Lung (tissue), 16 donors: ENCODE results near the gene SPRN. TPM values are rescaled to one million over a fixed set of nuclear protein-coding genes. Genes with fewer than 3 reads are reported as not detected.
"Not testable (repeated sequence)": the region's sequence is repeated elsewhere in the genome, so short reads cannot be mapped to it uniquely, and the experiment has no call there.

Experiments
- ATAC-seq: fragments of 200-7000 bp; cut with Tn5 transposase; one replicate; pipeline ENCODE4 v1.9.1; 2020; ENCODE audit warnings: moderate number of reproducible peaks; ENCODE audit not compliant: insufficient read depth, low FRiP score
- DNase-seq, 3 donors: peaks; one replicate each; pipeline ENCODE4 v3.0.0-alpha.2; 2013 to 2017
- H3K27ac ChIP-seq, 2 donors: one replicate each; pipeline ENCODE4 v1.5.1; 2013; ENCODE audit warnings: mild to moderate bottlenecking in 2 of 2, moderate library complexity in 2 of 2, control low read depth in 1 of 2, inconsistent platforms in 1 of 2, low read depth in 1 of 2, low read length in 1 of 2
- H3K27me3 ChIP-seq, 3 donors: one replicate each; pipeline ENCODE4 v1.5.1; 2013; ENCODE audit warnings: low read length in 2 of 3; ENCODE audit not compliant: control insufficient read depth in 3 of 3, insufficient read depth in 3 of 3
- H3K36me3 ChIP-seq, 4 donors: one replicate each; pipeline ENCODE4 v1.5.1; 2013; ENCODE audit warnings: low read length in 4 of 4, mild to moderate bottlenecking in 1 of 4, moderate library complexity in 1 of 4; ENCODE audit not compliant: control insufficient read depth in 4 of 4, insufficient read depth in 4 of 4
- H3K4me1 ChIP-seq, 5 donors: one replicate each; pipeline ENCODE4 v1.5.1; 2013; ENCODE audit warnings: low read length in 5 of 5, mild to moderate bottlenecking in 2 of 5, moderate library complexity in 1 of 5; ENCODE audit not compliant: control insufficient read depth in 5 of 5, insufficient read depth in 5 of 5
- H3K4me3 ChIP-seq: one replicate; pipeline ENCODE4 v1.5.1; 2013; ENCODE audit warnings: mild to moderate bottlenecking, control low read depth, moderate library complexity
- H3K9ac ChIP-seq, 2 donors: one replicate each; pipeline ENCODE4 v1.5.1; 2013; ENCODE audit warnings: low read length in 2 of 2, control low read depth in 1 of 2; ENCODE audit not compliant: insufficient read depth in 1 of 2
- H3K9me3 ChIP-seq, 4 donors: one replicate each; pipeline ENCODE4 v1.5.1; 2013; ENCODE audit warnings: low read length in 3 of 4, mild to moderate bottlenecking in 1 of 4, moderate library complexity in 1 of 4; ENCODE audit not compliant: control insufficient read depth in 4 of 4, insufficient read depth in 3 of 4
- CTCF ChIP-seq: IDR thresholded peaks from 2 replicates; pipeline ENCODE4 v1.5.1; 2012; ENCODE audit warnings: mild to moderate bottlenecking; ENCODE audit errors: control extremely low read depth, extremely low read depth
- WGBS, 2 donors: extraction: QIAGEN DNeasy Blood & Tissue Kit; methylation state at CpG; one replicate each; pipeline ENCODE4 v1.1.7; 2013; 5-methylcytosine and 5-hydroxymethylcytosine counted together
- long read RNA-seq, 5 donors: transcript quantifications; one replicate each; lab custom pipeline, GENCODE V29; 2026
- polyA plus RNA-seq, 2 donors: library from polyadenylated mRNA; stranded (reverse); fragments of 200-250 nt; gene quantifications; one replicate each; pipeline ENCODE4 v1.2.1, GENCODE V29; 2013
- total RNA-seq, 2 donors: library from RNA; depleted of rRNA in 1 of 2; stranded (reverse); fragments of >200 nt in 1 of 2; gene quantifications; one replicate each; pipeline ENCODE4 v1.2.1, GENCODE V29; 2014 to 2021
- donor health status: control.
- donor health status: control.
- donor health status: Bipolar disorder and iron deficiency.
- donor health status: healthy.
- donor health status: DM: yes; HTN: yes; CAD: no.

Gene SPRN
- total RNA-seq = under 1 TPM; 0.15 to 0.34 TPM
- under 1 TPM; 0.11 to 0.16 TPM for polyA plus RNA-seq
- long read RNA-seq, donor 1 = 0 reads
- long read RNA-seq, donor 2 = 0 reads
- long read RNA-seq, donor 3 = 0 reads
- long read RNA-seq, donor 4 = 0 reads
- long read RNA-seq, donor 5 = 0 reads

GRCh38 chr10:133424601-133425000, at the start of gene SPRN:
SPRN (minus strand) TSS chr10:133424625; CDS start chr10:133423681, 944 bp downstream.
- not testable (repeated sequence) for H3K9ac ChIP-seq, H3K27me3 ChIP-seq, H3K4me3 ChIP-seq, H3K9me3 ChIP-seq, ATAC-seq, H3K4me1 ChIP-seq, DNase-seq, H3K27ac ChIP-seq
- peaks cover 0 to 16% (median under 1%) of the 10 kb centered on the region in 4 donors for H3K36me3 ChIP-seq
- whole genome bisulfite sequencing, 2 donors = 18 to 20% methylated on average over 8 to 12 of the region's 37 CpGs

GRCh38 chr10:133474027-133474426, 49.6 kb upstream of the SPRN start:
- no peak for DNase-seq
- Histone ChIP-seq H3K9me3 (peaks cover 0 to 7% (median 0%) of the 10 kb centered on the region in 4 donors), H3K4me3 (no peak overlapping the region), H3K9ac (no peak overlapping the region), H3K27ac (no peak overlapping the region), H3K27me3 (no peaks in the 10 kb centered on the region), H3K4me1 (no peaks in the 10 kb centered on the region), H3K36me3 (no peaks in the 10 kb centered on the region)
- no peak for ATAC-seq
- WGBS, 2 donors = 78 to 79% methylated on average over 2 of the region's 2 CpGs
- TF ChIP-seq CTCF = no peak

GRCh38 chr10:133473270-133473669, 48.8 kb upstream of the SPRN start:
- TF ChIP-seq CTCF = no peak
- DNase-seq (no peak), ATAC-seq (no peak)
- H3K9ac ChIP-seq = no peak overlapping the region
- H3K4me3 ChIP-seq = no peak overlapping the region
- peaks cover 0 to 7% (median 0%) of the 10 kb centered on the region in 4 donors for H3K9me3 ChIP-seq
- no peaks in the 10 kb centered on the region for H3K27me3 ChIP-seq
- H3K27ac ChIP-seq = no peak overlapping the region
- no peaks in the 10 kb centered on the region for H3K4me1 ChIP-seq
- H3K36me3 ChIP-seq = no peaks in the 10 kb centered on the region
- WGBS, 2 donors = 62 to 66% methylated on average over 4 of the region's 4 CpGs

- no peak for ATAC-seq
- no peak for TF ChIP-seq CTCF
- 80% methylated on average over 7 of the region's 7 CpGs for WGBS, 2 donors
Measured at GRCh38 chr10:133471300-133472109, 47.1 kb upstream of the SPRN start.

GRCh38 chr10:133469205-133469604, 44.8 kb upstream of the SPRN start:
- H3K9ac ChIP-seq, H3K4me3 ChIP-seq, H3K27me3 ChIP-seq, H3K4me1 ChIP-seq, DNase-seq, ATAC-seq, H3K27ac ChIP-seq, H3K36me3 ChIP-seq, H3K9me3 ChIP-seq: not testable (repeated sequence)
- 86 to 91% methylated on average over 3 of the region's 3 CpGs for WGBS, 2 donors

More at GRCh38 chr10:133471300-133472109, 47.1 kb upstream of the SPRN start:
- no peak for DNase-seq
- Histone ChIP-seq H3K9me3 (peaks cover 0 to 7% (median 3%) of the 10 kb centered on the region in 4 donors), H3K9ac (no peak overlapping the region), H3K27me3 (no peaks in the 10 kb centered on the region), H3K36me3 (no peaks in the 10 kb centered on the region), H3K4me1 (no peaks in the 10 kb centered on the region), H3K27ac (no peak overlapping the region), H3K4me3 (no peak overlapping the region)
